Activated CD4-positive, alpha-beta T cell treated with anti-CD3 and anti-CD28 coated beads, Interleukin-2, amount 10 ng/mL, durations not matched to agents 24 days and 14 days (primary cell): ENCODE results near the gene CLK4. TPM values are rescaled to one million over a fixed set of nuclear protein-coding genes. Genes with fewer than 3 reads are reported as not detected.

Source experiments
- DNase-seq: peaks from one replicate; pipeline ENCODE4 v3.0.0; 2022
- H3K27ac Mint-ChIP-seq: one replicate; pipeline ENCODE4 v1.8.0; 2022; ENCODE audit warnings: mild to moderate bottlenecking, mixed read lengths
- H3K27me3 Mint-ChIP-seq: one replicate; pipeline ENCODE4 v1.8.0; 2022; ENCODE audit warnings: mixed read lengths
- H3K36me3 Mint-ChIP-seq: one replicate; pipeline ENCODE4 v1.8.0; 2022; ENCODE audit warnings: low read depth, mild to moderate bottlenecking, mixed read lengths
- H3K4me1 Mint-ChIP-seq: one replicate; pipeline ENCODE4 v1.8.0; 2021; ENCODE audit warnings: mixed read lengths
- H3K4me3 Mint-ChIP-seq: one replicate; pipeline ENCODE4 v1.8.0; 2022; ENCODE audit warnings: mild to moderate bottlenecking, moderate library complexity, mixed read lengths
- H3K9me3 Mint-ChIP-seq: one replicate; pipeline ENCODE4 v1.8.0; 2021; ENCODE audit warnings: mixed read lengths
- intact Hi-C: fragments of 100-400 bp; cut with micrococcal nuclease; formaldehyde crosslinking; loops from one replicate; pipeline ENCODE4 v1.15.1; 2023
- total RNA-seq: library from RNA; stranded (reverse); gene quantifications from 2 replicates; pipeline ENCODE4 v1.2.3, GENCODE V29; 2022

Gene CLK4
- total RNA-seq, 1 donor from 2014 or later = 26.0 TPM

- Mint-ChIP-seq H3K9me3 (peaks cover 12% of the 10 kb centered on the region), H3K4me3 (no peak overlapping the region), H3K27me3 (no peaks in the 10 kb centered on the region), H3K27ac (no peak overlapping the region), H3K36me3 (no peaks in the 10 kb centered on the region), H3K4me1 (no peaks in the 10 kb centered on the region)
- DNase-seq = no peak
- intact Hi-C loops = no loop called here
Observed at GRCh38 chr5:178651046-178651810, 24.4 kb upstream of the CLK4 start.

DNA sequence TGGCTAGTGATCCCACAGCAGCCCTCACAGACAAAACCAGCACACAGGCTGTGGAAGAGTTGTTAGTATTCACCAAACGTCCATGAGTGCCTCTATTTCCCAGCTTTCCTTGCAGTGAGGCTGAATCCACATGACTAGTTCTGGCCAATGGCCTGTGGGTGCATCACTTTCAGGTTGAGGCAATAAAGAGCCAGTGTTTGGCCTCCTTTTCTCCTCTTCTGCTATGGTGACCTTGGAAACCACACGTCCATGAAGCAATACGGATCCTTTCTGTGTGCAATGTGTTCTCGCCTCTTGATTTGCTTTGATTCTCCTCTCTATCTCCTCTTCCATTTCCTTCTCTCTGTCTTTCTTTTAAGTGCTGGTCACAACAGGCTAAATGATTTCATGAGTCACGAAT lies 23.4 kb upstream of the CLK4 start:
- Mint-ChIP-seq H3K4me1 (no peaks in the 10 kb centered on the region), H3K27ac (no peak overlapping the region), H3K36me3 (no peaks in the 10 kb centered on the region), H3K4me3 (no peak overlapping the region), H3K27me3 (no peaks in the 10 kb centered on the region), H3K9me3 (peaks cover 12% of the 10 kb centered on the region)
- no peak for DNase-seq
- intact Hi-C loops = no loop called here

DNA sequence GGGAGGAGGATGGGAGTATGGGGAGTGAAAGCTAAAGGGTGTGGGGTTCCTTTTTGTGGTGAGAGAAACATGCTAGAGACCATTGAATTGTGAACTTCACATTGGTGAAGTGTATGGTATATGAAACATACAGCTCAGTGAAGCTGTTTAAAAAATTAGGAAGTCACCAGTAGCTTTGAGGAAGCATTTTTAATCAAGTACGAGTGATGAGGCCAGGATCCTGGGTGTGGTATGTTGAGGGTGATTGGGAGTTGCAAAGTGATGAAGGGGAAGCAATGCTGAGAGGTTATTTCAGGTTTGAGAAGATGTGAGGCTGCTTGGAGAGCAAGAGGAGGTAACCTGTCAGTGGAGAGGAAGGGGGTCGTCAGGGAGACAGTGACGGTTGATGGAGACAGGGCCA lies 22.7 kb upstream of the CLK4 start:
- Mint-ChIP-seq H3K9me3 (peaks cover 17% of the 10 kb centered on the region), H3K36me3 (no peaks in the 10 kb centered on the region), H3K27me3 (no peaks in the 10 kb centered on the region), H3K4me3 (no peak overlapping the region), H3K27ac (no peak overlapping the region), H3K4me1 (no peaks in the 10 kb centered on the region)
- no peak for DNase-seq
- intact Hi-C loops = no loop called here

- no peaks in the 10 kb centered on the region for H3K36me3 Mint-ChIP-seq
- intact Hi-C loops = no loop called here
- no peak overlapping the region for H3K27ac Mint-ChIP-seq
- DNase-seq = no peak
- no peaks in the 10 kb centered on the region for H3K27me3 Mint-ChIP-seq
- H3K9me3 Mint-ChIP-seq = peaks cover 25% of the 10 kb centered on the region
- H3K4me3 Mint-ChIP-seq = no peak overlapping the region
- no peaks in the 10 kb centered on the region for H3K4me1 Mint-ChIP-seq
Observed at GRCh38 chr5:178644826-178645545, 18.1 kb upstream of the CLK4 start.

GRCh38 chr5:178642351-178642909 lies 15.6 kb upstream of the CLK4 start:
- H3K4me1 Mint-ChIP-seq = no peaks in the 10 kb centered on the region
- no peaks in the 10 kb centered on the region for H3K36me3 Mint-ChIP-seq
- no peak for DNase-seq
- peaks cover 13% of the 10 kb centered on the region for H3K9me3 Mint-ChIP-seq
- no peak overlapping the region for H3K27ac Mint-ChIP-seq
- no peak overlapping the region for H3K4me3 Mint-ChIP-seq
- intact Hi-C loops = no loop called here
- no peaks in the 10 kb centered on the region for H3K27me3 Mint-ChIP-seq

- DNase-seq = no peak
- H3K36me3 Mint-ChIP-seq = no peaks in the 10 kb centered on the region
- intact Hi-C loops = no loop called here
- no peak overlapping the region for H3K27ac Mint-ChIP-seq
- H3K4me1 Mint-ChIP-seq = no peaks in the 10 kb centered on the region
- H3K4me3 Mint-ChIP-seq = no peak overlapping the region
- no peaks in the 10 kb centered on the region for H3K27me3 Mint-ChIP-seq
- H3K9me3 Mint-ChIP-seq = peaks cover 13% of the 10 kb centered on the region
Observed at GRCh38 chr5:178641711-178642110, 14.9 kb upstream of the CLK4 start.

DNA sequence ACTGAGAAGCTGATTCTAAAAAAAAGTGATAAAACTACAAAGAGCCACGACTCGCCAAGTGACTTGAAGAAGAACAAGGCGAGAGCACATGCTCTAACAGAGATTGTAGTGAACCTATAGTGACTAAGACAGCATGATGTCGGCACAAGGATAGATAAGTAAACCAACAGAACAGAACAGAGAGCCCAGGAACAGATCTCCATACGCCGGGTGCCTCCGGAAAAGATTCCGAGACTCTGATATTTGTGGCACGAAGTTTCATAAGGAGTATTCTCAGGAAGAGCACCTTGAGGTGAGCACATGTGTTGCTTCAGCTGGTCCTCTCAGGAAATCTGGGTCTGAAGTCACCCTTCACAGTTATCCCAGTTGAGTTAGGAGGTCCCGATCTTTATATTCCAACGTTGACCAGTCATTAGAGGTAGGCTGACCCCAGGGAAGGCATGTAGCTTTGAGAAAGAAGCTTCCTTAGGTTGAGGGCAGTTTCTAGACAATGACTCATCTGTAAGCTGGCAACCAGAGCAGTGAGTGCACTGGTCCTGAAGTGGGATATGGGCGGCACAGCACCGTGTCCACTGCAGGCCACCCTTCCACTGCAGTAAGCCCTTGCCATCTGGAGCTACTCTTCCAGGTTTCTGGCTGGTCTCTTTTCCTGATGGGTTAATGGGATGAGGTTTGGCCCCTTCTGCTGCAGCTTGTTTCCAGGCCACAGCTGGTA lies 13.6 kb upstream of the CLK4 start:
- DNase-seq = no peak
- no peak overlapping the region for H3K27ac Mint-ChIP-seq
- peaks cover 13% of the 10 kb centered on the region for H3K9me3 Mint-ChIP-seq
- no peaks in the 10 kb centered on the region for H3K36me3 Mint-ChIP-seq
- intact Hi-C loops = no loop called here
- no peaks in the 10 kb centered on the region for H3K4me1 Mint-ChIP-seq
- no peaks in the 10 kb centered on the region for H3K27me3 Mint-ChIP-seq
- no peak overlapping the region for H3K4me3 Mint-ChIP-seq

DNA sequence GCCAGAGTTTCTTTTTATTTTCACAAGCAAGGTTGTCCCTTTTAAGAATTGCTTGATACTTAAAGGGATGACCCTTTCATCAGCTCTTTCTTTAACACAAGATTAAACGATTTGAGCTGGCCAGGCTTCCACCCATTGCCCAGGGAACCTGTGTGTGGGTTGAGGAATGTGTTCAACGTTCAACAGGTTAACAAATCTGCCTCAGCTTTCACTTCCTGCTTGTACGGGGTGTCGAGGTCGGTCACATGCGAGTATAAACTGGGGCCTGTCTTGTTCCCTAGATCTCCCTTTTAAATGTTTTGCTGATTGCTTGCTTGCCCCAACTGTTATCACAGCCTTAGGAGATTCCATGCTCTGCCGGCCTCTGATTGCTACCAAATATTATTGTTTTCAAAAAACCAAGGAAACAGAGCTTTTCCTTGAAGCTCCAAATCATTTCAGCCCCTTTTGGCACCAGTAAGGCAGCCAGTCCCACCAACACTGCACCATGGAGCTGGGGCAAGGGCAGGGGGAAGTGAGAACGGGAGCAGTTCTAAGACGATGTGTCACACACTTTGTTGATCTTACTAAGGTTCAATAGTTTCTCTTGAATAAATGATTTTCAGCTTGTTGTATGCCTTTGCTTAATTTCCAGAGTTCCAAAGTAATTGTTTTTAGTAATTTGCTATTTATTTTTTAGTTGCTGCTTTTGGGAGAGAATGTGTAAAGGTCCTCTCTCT lies 10.7 kb upstream of the CLK4 start:
- no peak for DNase-seq
- Mint-ChIP-seq H3K9me3 (peaks cover 4% of the 10 kb centered on the region), H3K27ac (no peak overlapping the region), H3K27me3 (peaks cover 14% of the 10 kb centered on the region), H3K4me1 (no peaks in the 10 kb centered on the region), H3K36me3 (no peaks in the 10 kb centered on the region), H3K4me3 (no peak overlapping the region)
- intact Hi-C loops = no loop called here

DNA sequence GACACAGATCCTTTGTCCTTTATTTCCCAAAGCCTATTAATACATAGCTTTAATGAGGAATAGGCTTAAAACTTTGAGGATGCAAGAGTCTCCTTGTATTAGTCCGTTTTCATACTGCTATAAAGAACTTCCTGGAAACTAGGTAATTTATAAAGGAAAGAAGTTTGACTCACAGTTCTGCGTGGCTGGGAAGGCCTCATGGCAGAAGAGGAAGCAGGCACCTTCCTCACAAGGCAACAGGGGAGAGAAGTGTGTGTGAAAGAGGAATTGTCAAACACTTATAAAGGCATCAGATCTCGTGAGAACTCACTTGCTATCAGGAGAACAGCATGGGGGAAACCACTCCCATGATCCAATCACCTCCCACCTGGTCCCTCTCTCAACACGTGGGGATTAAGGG lies 5.4 kb upstream of the CLK4 start:
- intact Hi-C loops = no loop called here
- no peak for DNase-seq
- Mint-ChIP-seq H3K36me3 (no peaks in the 10 kb centered on the region), H3K27me3 (peaks cover 27% of the 10 kb centered on the region), H3K4me1 (peaks cover 7% of the 10 kb centered on the region), H3K9me3 (peaks cover 4% of the 10 kb centered on the region), H3K27ac (no peak overlapping the region), H3K4me3 (no peak overlapping the region)

DNA sequence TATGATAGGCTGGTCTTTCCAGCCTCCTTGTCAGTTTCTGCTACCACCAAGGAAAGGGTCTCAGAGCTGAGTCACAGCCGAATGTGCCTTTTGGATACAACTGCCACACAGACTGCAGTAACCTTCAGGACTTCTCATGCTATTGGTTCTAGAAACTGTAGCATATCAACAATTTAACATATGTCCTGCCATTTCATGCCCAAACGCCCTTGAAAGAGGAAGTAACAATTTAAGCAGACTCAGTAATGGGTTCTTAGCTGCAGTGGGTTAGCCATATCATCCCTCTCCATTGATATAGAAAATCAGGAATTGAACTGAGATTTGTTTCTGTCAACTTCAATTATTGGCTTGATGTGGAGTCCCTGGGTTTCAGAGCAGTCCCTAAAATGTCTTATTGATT lies 4.1 kb upstream of the CLK4 start:
- DNase-seq = no peak
- intact Hi-C loops = no loop called here

GRCh38 chr5:178630475-178630930 lies 3.7 kb upstream of the CLK4 start:
- Mint-ChIP-seq H3K36me3 (peaks cover 4% of the 10 kb centered on the region), H3K4me1 (peaks cover 10% of the 10 kb centered on the region), H3K4me3 (no peak overlapping the region), H3K27ac (no peak overlapping the region), H3K9me3 (peaks cover 4% of the 10 kb centered on the region), H3K27me3 (peaks cover 27% of the 10 kb centered on the region)
- DNase-seq = no peak
- intact Hi-C loops = no loop called here

More for the DNA sequence above, 4.1 kb upstream of the CLK4 start:
- peaks cover 7% of the 10 kb centered on the region for H3K4me1 Mint-ChIP-seq
- peaks cover 4% of the 10 kb centered on the region for H3K9me3 Mint-ChIP-seq
- peaks cover 27% of the 10 kb centered on the region for H3K27me3 Mint-ChIP-seq
- no peak overlapping the region for H3K4me3 Mint-ChIP-seq
- peaks cover 2% of the 10 kb centered on the region for H3K36me3 Mint-ChIP-seq
- no peak overlapping the region for H3K27ac Mint-ChIP-seq

- peaks cover 12% of the 10 kb centered on the region for H3K27me3 Mint-ChIP-seq
- peaks cover 29% of the 10 kb centered on the region for H3K4me1 Mint-ChIP-seq
- intact Hi-C loops = loop anchor here (1.0 to 5.0 kb wide), 4 partner anchors 103 to 1445 kb away; partner anchors contain the start of genes PHYKPL, RNF130, RUFY1 and ZNF354A
Observed at GRCh38 chr5:178627259-178627598, 379 bp upstream of the CLK4 start.

More at GRCh38 chr5:178627259-178627598, 379 bp upstream of the CLK4 start:
- DNase-seq = no peak
- H3K4me3 Mint-ChIP-seq = peak overlapping the region; percentile 90
- H3K36me3 Mint-ChIP-seq = peaks cover 13% of the 10 kb centered on the region
- H3K27ac Mint-ChIP-seq = peak overlapping the region; percentile 67
- peaks cover 2% of the 10 kb centered on the region for H3K9me3 Mint-ChIP-seq
